Endodermal cell (in vitro differentiated cells): ENCODE data around the gene ROPN1L. TPM values are rescaled to one million over a fixed set of nuclear protein-coding genes. Genes with fewer than 3 reads are reported as not detected.

Experiments
- DNase-seq: peaks from one replicate; pipeline ENCODE4 v3.0.0-alpha.2; 2017
- H3K27ac ChIP-seq: 2 replicates; pipeline ENCODE4 v1.5.1; 2013; ENCODE audit warnings: mild to moderate bottlenecking, low read depth, low read length, moderate library complexity
- H3K27me3 ChIP-seq: 2 replicates; pipeline ENCODE4 v1.6.1; 2013; ENCODE audit warnings: mild to moderate bottlenecking, low read length, moderate library complexity; ENCODE audit not compliant: insufficient read depth, control insufficient read depth, poor library complexity, severe bottlenecking
- H3K36me3 ChIP-seq: 2 replicates; pipeline ENCODE4 v1.7.0; 2013; ENCODE audit warnings: mild to moderate bottlenecking, low read length, moderate library complexity; ENCODE audit not compliant: control insufficient read depth, insufficient read depth
- H3K4me1 ChIP-seq: one replicate; pipeline ENCODE4 v1.7.0; 2013; ENCODE audit warnings: low read length; ENCODE audit not compliant: control insufficient read depth, insufficient read depth
- H3K4me3 ChIP-seq: 2 replicates; pipeline ENCODE4 v1.5.1; 2013; ENCODE audit warnings: mild to moderate bottlenecking, low read length, moderate library complexity
- H3K9ac ChIP-seq: 2 replicates; pipeline ENCODE4 v1.6.1; 2013; ENCODE audit warnings: mild to moderate bottlenecking, low read length, moderate library complexity; ENCODE audit not compliant: poor library complexity, severe bottlenecking; ENCODE audit errors: extremely low read depth
- H3K9me3 ChIP-seq: 2 replicates; pipeline ENCODE4 v1.6.1; 2013; ENCODE audit warnings: mild to moderate bottlenecking, low read length, moderate library complexity; ENCODE audit not compliant: control insufficient read depth
- H3K27ac Mint-ChIP-seq: 2 replicates; pipeline ENCODE4 v1.8.0; 2020; ENCODE audit warnings: mixed read lengths
- H3K27me3 Mint-ChIP-seq: 2 replicates; pipeline ENCODE4 v1.8.0; 2021; ENCODE audit warnings: mild to moderate bottlenecking, mixed read lengths; ENCODE audit not compliant: insufficient read depth
- H3K36me3 Mint-ChIP-seq: 2 replicates; pipeline ENCODE4 v1.8.0; 2020; ENCODE audit warnings: low read depth, mixed read lengths
- H3K4me1 Mint-ChIP-seq: 2 replicates; pipeline ENCODE4 v1.8.0; 2020; ENCODE audit warnings: mixed read lengths
- H3K4me3 Mint-ChIP-seq: 2 replicates; pipeline ENCODE4 v1.8.0; 2020; ENCODE audit warnings: mild to moderate bottlenecking, moderate library complexity, mixed read lengths
- H3K9me3 Mint-ChIP-seq: 2 replicates; pipeline ENCODE4 v1.8.0; 2020; ENCODE audit warnings: mild to moderate bottlenecking, mixed read lengths
- CTCF ChIP-seq: fragments of 200-600 bp; sonication (generic); conservative IDR thresholded peaks from 2 replicates; pipeline ENCODE4 v1.5.0; 2021; ENCODE audit warnings: antibody characterized with exemption, mild to moderate bottlenecking
- WGBS, 2 experiments: methylation state at CpG; one replicate each; pipeline versions ENCODE4 v1.1.5 to v1.1.7; 2013; ENCODE audit warnings: missing lambda C conversion rate in 2 of 2, mixed read lengths in 1 of 2; ENCODE audit not compliant: insufficient coverage in 1 of 2, insufficient read length in 1 of 2; 5-methylcytosine and 5-hydroxymethylcytosine counted together
- total RNA-seq, 2 donors: library from RNA; stranded (reverse); fragmentation: NEBNext Ultra II Directional in 1 of 2; extraction: Animal tissue kit (Norgen Biotek cat#: 25700) in 1 of 2; gene quantifications; 2 replicates in 1 of 2; 3 replicates in 1 of 2; pipeline ENCODE4 v1.2.1, GENCODE V29; 2021

ROPN1L gene
- total RNA-seq, 2 donors from 2014 or later = 0.70 TPM; not detected in 1

GRCh38 chr5:10460252-10460906 is 18.7 kb downstream of the ROPN1L start:
- DNase-seq = no peak
- Mint-ChIP-seq H3K27ac (no peak overlapping the region), H3K9me3 (no peaks in the 10 kb centered on the region), H3K36me3 (no peaks in the 10 kb centered on the region), H3K27me3 (peaks cover 12% of the 10 kb centered on the region), H3K4me3 (no peak overlapping the region), H3K4me1 (peaks cover 17% of the 10 kb centered on the region)
- Histone ChIP-seq H3K27ac (no peak overlapping the region), H3K27me3 (no peaks in the 10 kb centered on the region), H3K9ac (no peak overlapping the region), H3K36me3 (no peaks in the 10 kb centered on the region), H3K4me3 (no peak overlapping the region), H3K9me3 (no peaks in the 10 kb centered on the region), H3K4me1 (no peaks in the 10 kb centered on the region)
- TF ChIP-seq CTCF = no peak
- WGBS, 2 experiments = 79 to 87% methylated on average over 10 to 13 of the region's 13 CpGs

GRCh38 chr5:10461041-10461440 is 19.4 kb downstream of the ROPN1L start:
- H3K4me1 ChIP-seq = no peaks in the 10 kb centered on the region
- no peaks in the 10 kb centered on the region for H3K27me3 ChIP-seq
- TF ChIP-seq CTCF = no peak
- no peak overlapping the region for H3K4me3 ChIP-seq
- peaks cover 14% of the 10 kb centered on the region for H3K4me1 Mint-ChIP-seq
- WGBS, 2 experiments = 94% methylated on average over 12 of the region's 12 CpGs
- H3K9me3 ChIP-seq = no peaks in the 10 kb centered on the region
- no peak overlapping the region for H3K27ac Mint-ChIP-seq
- no peaks in the 10 kb centered on the region for H3K36me3 Mint-ChIP-seq
- no peak overlapping the region for H3K9ac ChIP-seq
- no peak overlapping the region for H3K4me3 Mint-ChIP-seq
- peaks cover 11% of the 10 kb centered on the region for H3K27me3 Mint-ChIP-seq
- no peaks in the 10 kb centered on the region for H3K9me3 Mint-ChIP-seq
- DNase-seq = no peak
- H3K36me3 ChIP-seq = no peaks in the 10 kb centered on the region
- no peak overlapping the region for H3K27ac ChIP-seq

GRCh38 chr5:10461904-10462555 is 20.4 kb downstream of the ROPN1L start:
- 88 to 100% methylated on average over 1 to 10 of the region's 10 CpGs for WGBS, 2 experiments
- Mint-ChIP-seq H3K27ac (no peak overlapping the region), H3K27me3 (peaks cover 11% of the 10 kb centered on the region), H3K4me1 (peaks cover 17% of the 10 kb centered on the region), H3K36me3 (no peaks in the 10 kb centered on the region), H3K4me3 (no peak overlapping the region), H3K9me3 (no peaks in the 10 kb centered on the region)
- Histone ChIP-seq H3K27ac (no peak overlapping the region), H3K4me3 (no peak overlapping the region), H3K9ac (no peak overlapping the region), H3K27me3 (no peaks in the 10 kb centered on the region), H3K4me1 (no peaks in the 10 kb centered on the region), H3K36me3 (no peaks in the 10 kb centered on the region), H3K9me3 (no peaks in the 10 kb centered on the region)
- DNase-seq = peak; percentile 72
- TF ChIP-seq CTCF = no peak
